D721Med (cell line): ENCODE data around the gene RARA.

Experiments
- DNase-seq: peaks from one replicate; pipeline ENCODE4 v3.0.0; 2011; ENCODE audit warnings: low spot score; ENCODE audit not compliant: insufficient read length
- FAIRE-seq: peaks from 2 replicates; lab custom pipeline; 2011; peaks lifted over from hg19 to GRCh38; lab: Jason Lieb, UNC
- CTCF ChIP-seq: IDR thresholded peaks from 2 replicates; pipeline ENCODE4 v1.5.1; 2012; ENCODE audit warnings: mild to moderate bottlenecking, control low read depth; ENCODE audit not compliant: insufficient read depth; ENCODE audit errors: missing control alignments

The RARA gene

DNA sequence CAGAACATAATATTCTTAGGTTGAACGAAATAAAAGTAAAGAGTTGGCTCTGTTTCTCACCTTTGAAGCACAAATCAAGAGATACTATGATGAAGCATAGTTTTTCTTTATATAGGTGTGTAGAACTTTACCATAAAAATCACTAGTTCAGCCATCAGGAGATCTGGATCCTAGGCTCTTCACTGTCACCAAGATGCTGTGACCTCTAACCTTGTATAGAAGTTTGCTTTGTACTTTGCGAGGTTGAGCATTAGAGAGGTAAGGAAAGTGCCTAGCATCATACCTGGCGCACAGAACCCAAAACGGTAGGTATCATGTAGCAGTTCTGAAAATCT lies 21.9 kb upstream of the RARA start:
- no peak for DNase-seq
- FAIRE-seq: no peak
- no peak for TF ChIP-seq CTCF

DNA sequence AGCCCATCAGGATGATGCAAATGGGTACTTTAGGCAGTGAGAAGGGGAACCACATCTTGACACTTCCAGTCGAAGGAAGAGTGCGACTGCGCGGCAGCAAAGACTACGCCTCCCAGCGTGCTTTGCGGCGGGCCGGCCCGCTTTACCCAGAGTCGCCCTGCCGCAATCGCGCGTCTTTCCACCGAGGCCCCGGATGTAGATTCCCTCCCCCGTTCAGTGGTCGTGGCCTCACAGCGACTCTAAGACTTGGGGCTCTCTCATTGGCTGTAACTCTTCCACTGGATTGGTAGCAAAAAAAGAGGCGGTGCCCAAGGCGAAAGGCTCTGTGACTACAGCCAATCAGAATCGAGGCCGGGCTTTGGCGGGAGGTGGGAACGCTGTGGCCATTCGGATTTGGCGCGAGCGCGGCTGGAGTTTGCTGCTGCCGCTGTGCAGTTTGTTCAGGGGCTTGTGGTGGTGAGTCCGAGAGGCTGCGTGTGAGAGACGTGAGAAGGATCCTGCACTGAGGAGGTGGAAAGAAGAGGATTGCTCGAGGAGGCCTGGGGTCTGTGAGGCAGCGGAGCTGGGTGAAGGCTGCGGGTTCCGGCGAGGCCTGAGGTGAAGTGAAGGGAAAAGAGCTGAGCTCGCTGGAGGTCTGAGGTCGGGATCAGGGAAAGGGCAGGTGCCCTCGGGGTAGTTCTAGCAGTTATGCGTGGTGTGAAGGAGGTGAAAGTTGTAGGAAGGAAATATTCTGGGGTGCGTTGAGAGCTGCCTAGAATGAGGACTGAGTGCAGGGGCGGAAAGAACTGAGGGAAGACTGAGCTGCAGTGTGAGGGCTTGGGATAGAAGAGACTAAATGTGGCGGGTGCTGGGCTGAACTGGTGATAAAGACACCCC lies 21.2 kb upstream of the RARA start, which contains the start of gene CDC6:
CDC6 (plus strand) TSS at position 386 of the 876 bp plus-strand sequence. CDS start 1,542 bp downstream, outside the sequence.
- no peak for TF ChIP-seq CTCF
- FAIRE-seq (no peak), DNase-seq (peak; percentile 75)

DNA sequence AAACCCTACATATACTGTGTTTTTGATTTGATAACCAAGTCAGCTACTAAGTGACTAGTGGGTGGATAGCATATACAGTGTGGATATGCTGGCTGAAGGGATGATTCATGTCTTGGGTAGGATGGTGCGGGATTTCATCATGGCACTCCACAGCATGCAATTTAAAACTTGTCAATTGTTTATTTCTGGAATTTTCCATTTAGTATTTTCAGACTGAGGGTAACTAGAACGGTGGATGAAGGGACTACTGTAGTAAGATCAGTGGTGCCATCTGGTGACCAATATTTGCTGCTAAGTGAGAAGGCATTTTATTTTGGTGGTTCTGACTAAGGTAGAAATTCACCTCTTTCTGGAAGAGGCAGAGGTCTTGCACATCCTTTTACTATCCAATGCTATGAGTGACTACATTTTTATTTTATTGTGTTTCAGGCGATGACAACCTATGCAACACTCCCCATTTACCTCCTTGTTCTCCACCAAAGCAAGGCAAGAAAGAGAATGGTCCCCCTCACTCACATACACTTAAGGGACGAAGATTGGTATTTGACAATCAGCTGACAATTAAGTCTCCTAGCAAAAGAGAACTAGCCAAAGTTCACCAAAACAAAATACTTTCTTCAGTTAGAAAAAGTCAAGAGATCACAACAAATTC lies 18.2 kb upstream of the RARA start:
- FAIRE-seq (no peak), DNase-seq (no peak)
- peak; percentile 87 for TF ChIP-seq CTCF

DNA sequence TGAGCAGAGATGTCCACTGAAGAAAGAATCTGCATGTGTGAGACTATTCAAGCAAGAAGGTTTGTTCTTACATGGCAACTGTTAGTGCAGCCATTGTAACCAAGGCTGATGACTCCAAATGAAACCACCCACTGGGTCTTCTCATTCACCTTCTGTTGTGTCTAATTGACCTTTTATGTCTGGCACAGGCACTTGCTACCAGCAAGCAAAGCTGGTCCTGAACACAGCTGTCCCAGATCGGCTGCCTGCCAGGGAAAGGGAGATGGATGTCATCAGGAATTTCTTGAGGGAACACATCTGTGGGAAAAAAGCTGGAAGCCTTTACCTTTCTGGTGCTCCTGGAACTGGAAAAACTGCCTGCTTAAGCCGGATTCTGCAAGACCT lies 17.7 kb upstream of the RARA start:
- no peak for TF ChIP-seq CTCF
- DNase-seq: no peak
- FAIRE-seq: no peak

GRCh38 chr17:40293363-40293762 lies 15.6 kb upstream of the RARA start:
- FAIRE-seq: no peak
- no peak for TF ChIP-seq CTCF
- DNase-seq: no peak

GRCh38 chr17:40295488-40296436 lies 13.2 kb upstream of the RARA start:
- no peak for TF ChIP-seq CTCF
- FAIRE-seq: no peak
- DNase-seq: no peak
